Astrocyte of the spinal cord (primary cell): ENCODE measurements around the gene PSMC5.
"Not testable (repeated sequence)": the region's sequence is repeated elsewhere in the genome, so short reads cannot be mapped to it uniquely, and the experiment has no call there.

ENCODE experiments used
- DNase-seq: peaks from one replicate; pipeline ENCODE4 v3.0.0; 2011; ENCODE audit warnings: low read depth, low spot score
- H3K4me3 ChIP-seq: 2 replicates; pipeline ENCODE4 v1.5.1; 2011; ENCODE audit warnings: low read depth, mild to moderate bottlenecking, low read length, moderate library complexity
- in situ Hi-C: cut with HindIII; loops from 2 replicates; pipeline ENCODE4 v1.10.0; 2017; ENCODE audit warnings: low sequenced_read_pairs
- TF ChIP-seq, protein P1 (sequence below): IDR thresholded peaks from 2 replicates; pipeline ENCODE4 v1.5.1; 2012; ENCODE audit warnings: low read depth, mild to moderate bottlenecking, low read length, inconsistent platforms

Gene PSMC5

DNA sequence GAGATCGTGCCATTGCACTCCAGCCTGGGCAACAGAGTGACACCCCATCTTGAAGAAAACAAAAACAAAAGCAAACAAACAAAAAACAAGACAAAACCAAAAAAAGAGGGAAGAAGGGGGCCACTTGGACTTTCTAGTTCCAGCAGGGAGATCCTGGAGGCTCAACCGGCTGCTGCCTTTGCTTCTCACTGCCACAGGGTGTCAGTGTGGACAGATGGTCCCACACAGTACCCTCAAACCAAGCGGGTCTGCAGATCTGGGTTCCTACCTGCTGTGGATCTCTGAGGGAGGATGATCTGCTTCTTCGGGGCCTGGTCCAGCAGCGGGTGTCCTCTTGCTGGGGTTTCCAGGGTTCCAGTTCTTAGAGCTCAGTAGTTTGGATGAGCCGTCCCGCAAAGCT, 39.4 kb downstream of the PSMC5 start:
- H3K4me3 ChIP-seq, in situ Hi-C loops, DNase-seq: not testable (repeated sequence)
- TF ChIP-seq, protein P1, sequence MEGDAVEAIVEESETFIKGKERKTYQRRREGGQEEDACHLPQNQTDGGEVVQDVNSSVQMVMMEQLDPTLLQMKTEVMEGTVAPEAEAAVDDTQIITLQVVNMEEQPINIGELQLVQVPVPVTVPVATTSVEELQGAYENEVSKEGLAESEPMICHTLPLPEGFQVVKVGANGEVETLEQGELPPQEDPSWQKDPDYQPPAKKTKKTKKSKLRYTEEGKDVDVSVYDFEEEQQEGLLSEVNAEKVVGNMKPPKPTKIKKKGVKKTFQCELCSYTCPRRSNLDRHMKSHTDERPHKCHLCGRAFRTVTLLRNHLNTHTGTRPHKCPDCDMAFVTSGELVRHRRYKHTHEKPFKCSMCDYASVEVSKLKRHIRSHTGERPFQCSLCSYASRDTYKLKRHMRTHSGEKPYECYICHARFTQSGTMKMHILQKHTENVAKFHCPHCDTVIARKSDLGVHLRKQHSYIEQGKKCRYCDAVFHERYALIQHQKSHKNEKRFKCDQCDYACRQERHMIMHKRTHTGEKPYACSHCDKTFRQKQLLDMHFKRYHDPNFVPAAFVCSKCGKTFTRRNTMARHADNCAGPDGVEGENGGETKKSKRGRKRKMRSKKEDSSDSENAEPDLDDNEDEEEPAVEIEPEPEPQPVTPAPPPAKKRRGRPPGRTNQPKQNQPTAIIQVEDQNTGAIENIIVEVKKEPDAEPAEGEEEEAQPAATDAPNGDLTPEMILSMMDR = peak; percentile 22

- in situ Hi-C loops, H3K4me3 ChIP-seq, DNase-seq: not testable (repeated sequence)
- TF ChIP-seq, protein P1 = peak; percentile 23
Observed at GRCh38 chr17:63869491-63870291, 42.5 kb downstream of the PSMC5 start.

DNA sequence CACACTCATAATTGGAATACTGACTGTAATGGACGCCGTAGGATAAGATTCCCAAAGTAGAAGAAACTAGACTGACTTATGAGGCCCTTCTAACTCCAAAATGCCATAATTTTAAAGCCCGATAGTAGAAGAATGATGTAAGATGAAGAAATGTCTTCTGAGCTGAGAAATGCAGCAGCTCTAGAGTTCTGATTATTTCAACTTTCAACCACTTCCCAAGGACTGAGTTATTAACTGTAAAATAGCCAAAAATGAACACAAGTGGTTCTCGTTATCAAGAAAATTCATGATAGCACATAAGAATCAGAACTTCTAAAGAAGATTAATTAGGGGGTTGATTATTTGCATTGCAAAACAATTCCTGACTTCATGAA, 43.0 kb downstream of the PSMC5 start:
- H3K4me3 ChIP-seq, DNase-seq: not testable (repeated sequence)

GRCh38 chr17:63871646-63872365, 44.6 kb downstream of the PSMC5 start:
- H3K4me3 ChIP-seq, in situ Hi-C loops, DNase-seq: not testable (repeated sequence)

More for the DNA sequence above, 43.0 kb downstream of the PSMC5 start:
- in situ Hi-C loops = not testable (repeated sequence)

DNA sequence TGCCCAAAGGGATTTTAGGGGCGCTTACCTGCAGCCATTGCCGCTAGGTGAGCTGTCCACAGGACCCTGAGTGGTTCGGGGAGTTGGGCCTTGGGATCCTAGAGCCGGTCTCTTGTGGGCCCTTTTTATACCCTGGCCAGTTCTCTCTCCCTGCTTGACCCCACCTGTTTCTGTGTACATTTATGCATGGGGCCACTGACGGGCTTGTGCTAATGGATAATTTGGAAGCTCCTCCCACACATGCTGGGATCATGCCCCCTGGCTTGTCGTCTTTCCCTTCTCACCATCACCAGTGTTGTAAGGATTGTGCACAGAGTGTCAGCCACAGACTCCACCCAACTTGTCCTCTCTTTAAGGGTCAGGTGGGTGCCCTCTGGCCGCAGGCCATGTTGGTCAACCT, 46.3 kb downstream of the PSMC5 start, which contains the start of gene CSH2:
TSS of gene CSH2 (minus strand) at position 101 of the 400 bp plus-strand sequence. CDS start at position 38, 63 bp downstream.
- H3K4me3 ChIP-seq, in situ Hi-C loops, DNase-seq: not testable (repeated sequence)

GRCh38 chr17:63874061-63874626, 46.9 kb downstream of the PSMC5 start:
- in situ Hi-C loops, H3K4me3 ChIP-seq, DNase-seq: not testable (repeated sequence)

- H3K4me3 ChIP-seq, in situ Hi-C loops, DNase-seq: not testable (repeated sequence)
Observed at GRCh38 chr17:63874693-63875092, 47.5 kb downstream of the PSMC5 start.

DNA sequence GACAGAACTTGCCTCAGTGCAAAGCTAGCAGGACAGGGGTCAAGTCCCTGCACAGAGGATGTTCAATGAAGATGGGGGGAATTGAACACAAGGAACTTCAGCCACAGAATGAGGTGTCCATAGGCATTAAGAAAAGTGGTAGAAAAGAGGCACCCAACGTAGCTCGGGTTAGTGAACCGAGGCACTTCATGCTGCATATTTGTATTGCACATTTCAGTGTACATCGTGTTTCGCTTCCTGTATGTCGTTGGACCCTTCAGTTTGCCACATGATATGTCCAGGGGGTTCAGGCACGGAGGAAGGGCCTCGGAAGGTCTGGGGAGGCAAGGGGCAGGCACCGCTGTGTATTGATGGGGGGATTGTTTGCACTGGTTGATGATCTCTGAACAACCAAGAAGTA, 51.2 kb downstream of the PSMC5 start:
- H3K4me3 ChIP-seq, DNase-seq, in situ Hi-C loops: not testable (repeated sequence)

GRCh38 chr17:63880706-63881105, 53.5 kb downstream of the PSMC5 start:
- in situ Hi-C loops = no loop called here
- TF ChIP-seq, protein P1 = no peak
- no peak for DNase-seq
- no peak overlapping the region for H3K4me3 ChIP-seq

DNA sequence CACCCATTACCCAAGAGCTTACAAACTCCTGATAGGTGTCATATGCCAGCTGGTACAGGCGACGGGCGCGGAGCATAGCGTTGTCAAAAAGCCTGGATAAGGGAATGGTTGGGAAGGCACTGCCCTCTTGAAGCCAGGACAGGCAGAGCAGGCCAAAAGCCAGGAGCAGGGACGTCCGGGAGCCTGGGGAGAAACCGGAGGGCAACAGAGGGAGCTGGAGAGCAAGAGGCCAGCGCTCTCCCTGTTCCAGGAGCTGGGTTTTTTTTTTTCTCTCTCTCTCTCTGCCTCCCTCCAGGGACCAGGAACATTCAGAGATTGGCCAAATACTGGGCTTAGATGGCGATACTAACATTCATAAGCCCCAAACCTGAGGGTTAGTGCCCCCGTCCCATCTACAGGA, 54.1 kb downstream of the PSMC5 start:
- H3K4me3 ChIP-seq, DNase-seq, in situ Hi-C loops: not testable (repeated sequence)
